ENCODE data around the gene GPR171.

GPR171 gene

DNA sequence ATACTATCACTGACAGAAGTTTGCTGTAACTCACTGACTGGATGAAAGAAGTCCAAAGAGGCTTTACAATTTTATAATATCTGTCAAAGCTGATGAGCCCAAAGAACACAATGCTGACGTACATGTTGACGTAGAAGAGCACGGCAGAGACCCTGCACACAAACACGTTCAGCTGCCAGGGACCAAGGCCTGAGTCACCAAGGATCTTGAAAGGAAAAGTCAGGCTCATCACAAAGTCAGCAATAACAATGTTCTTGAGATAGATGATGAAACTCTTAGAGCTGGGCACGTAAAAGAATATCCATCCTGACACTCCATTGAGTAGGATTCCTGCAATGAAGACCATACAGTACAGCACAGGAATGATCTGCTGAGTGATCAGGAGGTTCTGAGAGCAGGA, 10.9 kb upstream of the GPR171 start:
- no peak for DNase-seq (ENCODE audit: low read depth in 2 of 2)

DNA sequence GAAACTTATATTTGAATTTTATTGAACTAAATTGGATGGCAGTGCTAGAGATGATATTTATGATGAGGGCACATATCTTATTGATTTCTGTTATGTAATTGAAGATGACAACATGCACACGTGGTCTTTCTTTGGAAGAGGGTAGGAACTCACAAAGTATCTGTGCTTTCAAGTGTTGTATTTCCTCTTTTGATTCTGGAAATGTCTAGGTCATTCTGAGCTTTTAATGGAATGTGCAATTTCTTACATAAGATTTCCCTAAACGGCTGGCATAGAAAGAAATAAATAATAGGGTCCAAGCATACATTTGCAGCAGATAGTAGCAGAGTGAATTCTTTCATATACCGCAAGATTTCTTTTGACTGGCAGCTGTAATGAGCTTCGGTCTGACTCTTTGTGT, 10.1 kb upstream of the GPR171 start:
- no peak for DNase-seq (ENCODE audit: low read depth in 2 of 2)

GRCh38 chr3:151210676-151211381, 7.8 kb upstream of the GPR171 start:
- no peak for DNase-seq (ENCODE audit: low read depth in 2 of 2)

DNA sequence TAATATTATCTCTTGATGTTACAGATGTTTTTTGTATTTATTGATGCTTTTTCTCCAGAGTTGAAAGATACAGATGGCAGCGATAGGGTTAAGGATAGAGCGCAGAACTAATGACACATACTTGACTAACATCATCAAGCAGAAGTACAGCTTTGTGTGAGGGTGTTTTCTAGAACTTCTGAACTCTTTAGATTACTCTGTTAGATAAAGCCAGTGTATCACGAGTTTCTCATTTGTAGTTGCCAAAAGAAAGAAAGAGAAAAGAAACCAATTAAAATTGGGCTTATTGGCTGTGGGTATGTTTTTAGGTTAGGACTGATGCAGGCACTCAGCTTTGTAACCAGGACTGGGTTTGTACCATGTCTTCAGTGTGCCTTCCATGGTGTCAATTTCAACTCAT, 6.6 kb upstream of the GPR171 start:
- DNase-seq (ENCODE audit: low read depth in 2 of 2) = no peak

GRCh38 chr3:151206201-151206600, 3.2 kb upstream of the GPR171 start:
- no peak for DNase-seq (ENCODE audit: low read depth in 2 of 2)

DNA sequence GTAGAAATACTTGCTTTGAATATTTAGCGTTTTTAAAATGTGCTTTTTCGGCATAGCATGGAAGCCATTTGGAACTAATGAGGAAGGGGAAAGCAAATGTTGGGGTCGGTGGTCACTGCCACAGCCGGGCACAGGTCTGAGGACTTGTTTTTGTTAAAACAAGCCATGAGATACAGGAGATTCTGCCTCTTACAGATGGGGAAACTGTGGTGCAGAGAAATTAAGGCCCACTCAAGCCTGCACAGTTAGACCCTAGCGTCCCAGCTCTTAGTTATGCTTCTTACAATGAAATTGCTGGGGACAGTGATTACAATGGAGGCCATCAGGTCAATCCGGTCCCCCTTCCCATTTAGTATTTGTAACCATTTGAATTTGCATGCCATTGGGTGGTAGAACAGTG, 2.5 kb upstream of the GPR171 start:
- no peak for DNase-seq (ENCODE audit: low read depth in 2 of 2)

DNA sequence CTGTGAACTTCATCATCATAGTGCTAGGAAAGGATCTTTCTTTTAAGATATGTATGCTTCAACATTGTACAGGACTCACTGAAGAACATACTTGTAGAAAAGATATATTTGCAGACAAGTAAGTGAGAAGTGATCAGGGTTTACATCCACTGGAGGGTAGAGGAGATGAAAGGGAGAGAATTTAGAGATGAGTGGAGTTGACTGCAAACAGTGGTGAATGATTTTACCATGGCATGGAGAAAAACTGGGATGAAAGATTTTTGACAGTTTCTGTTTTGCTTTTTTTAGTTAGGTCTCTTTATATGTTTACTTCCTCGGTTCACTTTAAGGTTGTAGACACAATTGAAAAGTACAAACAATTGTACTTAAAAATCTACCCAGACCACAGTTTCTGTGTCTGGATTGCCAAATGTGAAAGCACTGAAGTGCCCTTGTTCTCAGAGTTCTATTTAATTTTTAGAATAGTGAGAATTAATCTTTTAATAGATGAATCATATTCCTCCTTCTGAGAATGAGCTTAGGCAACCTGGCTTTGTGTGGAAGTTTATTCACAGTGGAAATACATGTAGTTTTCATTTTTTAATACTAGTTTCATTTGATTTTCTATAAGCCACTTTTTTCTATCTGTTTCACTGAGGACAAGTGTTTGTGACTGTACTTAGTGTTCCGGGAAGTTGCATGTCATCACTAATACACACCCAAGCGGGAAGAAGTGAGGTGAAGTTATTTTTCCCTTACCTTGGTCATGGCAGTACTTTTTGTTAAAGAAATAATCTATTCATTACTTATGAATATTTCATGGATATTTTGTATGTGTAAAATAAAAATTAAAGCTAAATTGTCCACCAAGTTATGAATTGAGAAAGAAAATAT, 1.8 kb upstream of the GPR171 start:
- no peak for DNase-seq (ENCODE audit: low read depth in 2 of 2)

DNA sequence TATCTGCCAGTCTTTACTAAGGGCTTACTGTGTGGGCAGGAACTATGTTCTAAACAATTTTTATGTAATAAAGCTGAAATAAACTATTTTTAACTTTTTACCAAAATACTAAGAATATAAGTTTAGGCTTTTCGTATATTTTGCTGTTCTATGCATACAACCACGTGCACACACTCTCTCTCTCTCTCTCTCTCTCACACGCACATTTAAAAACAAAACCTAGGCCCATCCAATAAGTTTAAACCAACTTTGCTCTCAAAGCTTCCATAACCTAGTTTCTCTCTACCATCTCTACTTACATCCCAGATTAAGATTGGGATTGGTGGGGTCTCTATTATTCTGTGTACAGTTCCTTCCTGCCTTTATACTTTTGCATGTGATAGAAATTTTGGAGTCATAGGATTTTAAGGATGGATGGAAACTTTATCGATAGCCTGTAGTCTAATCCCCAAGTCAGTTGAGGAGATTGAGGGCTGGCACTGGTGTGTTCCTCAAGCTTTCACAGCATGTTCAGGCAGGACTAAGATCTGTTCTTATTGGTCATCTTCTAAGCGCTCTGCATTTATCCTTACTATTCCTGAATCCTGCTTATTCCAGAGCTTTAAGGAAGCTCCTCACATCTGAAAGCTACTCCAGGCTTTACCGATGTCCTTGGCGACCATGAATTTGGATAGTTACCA, 1.8 kb downstream of the GPR171 start:
- no peak for DNase-seq (ENCODE audit: low read depth in 2 of 2)

DNA sequence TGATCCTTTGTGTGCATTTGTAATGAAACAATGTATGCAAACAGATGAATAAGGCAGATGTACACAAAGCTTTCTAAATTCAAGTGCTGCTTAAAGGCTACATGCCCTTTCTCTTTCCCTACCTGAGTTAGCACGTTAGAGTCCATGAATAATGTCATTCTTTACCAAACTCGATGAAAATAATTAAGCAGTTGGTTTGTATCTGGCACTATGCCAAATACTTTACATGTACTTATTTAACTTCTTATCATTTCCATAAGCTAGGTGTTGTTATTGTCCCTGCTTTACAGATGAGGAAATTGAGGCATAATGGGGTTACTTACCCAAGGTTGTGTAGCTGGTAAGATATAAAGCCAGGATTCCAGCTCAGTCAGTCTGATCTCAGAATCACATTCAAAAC, 2.4 kb downstream of the GPR171 start:
- DNase-seq (ENCODE audit: low read depth in 2 of 2) = no peak

DNA sequence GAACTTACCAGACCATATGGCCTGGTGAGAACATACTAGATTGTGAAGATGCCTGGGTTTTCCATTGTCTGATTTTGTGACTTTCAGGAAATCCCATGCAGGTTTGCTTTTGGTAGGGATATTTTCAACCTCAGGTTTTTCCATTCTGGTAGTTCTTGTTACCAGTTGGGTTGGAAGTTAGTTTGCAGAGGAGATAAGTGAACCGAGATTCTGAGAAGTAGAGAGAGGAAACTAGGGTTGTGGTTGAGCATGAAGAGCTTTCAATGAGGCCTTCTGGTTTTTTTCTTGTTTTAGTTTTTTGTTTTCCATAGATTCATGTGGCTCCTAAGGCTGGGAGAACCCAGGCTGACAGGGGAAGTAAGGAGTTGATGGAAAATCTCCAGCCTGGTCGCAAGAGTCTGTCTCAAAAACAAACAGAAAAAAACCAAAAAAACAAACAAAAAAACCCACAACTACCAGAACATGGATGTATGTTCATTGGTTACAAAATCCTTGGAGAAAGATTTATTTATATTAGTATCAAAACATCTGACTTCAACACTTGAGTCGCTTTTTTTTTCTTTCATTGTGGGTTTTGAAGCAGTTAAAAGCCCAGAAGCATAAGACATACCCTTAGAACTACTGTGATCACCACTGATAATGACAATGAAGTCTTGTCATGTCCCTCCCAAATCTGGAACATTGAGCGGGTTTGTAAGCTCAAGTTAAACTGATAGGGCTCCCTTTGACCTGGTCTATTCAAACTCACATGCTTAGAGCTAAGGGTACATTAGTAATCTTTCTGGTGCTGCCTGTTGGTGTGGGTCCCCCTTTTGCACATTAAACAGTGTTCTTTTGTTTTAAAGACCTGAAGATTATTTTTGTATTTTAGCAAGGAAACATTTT, 3.2 kb downstream of the GPR171 start:
- DNase-seq (ENCODE audit: low read depth in 2 of 2) = no peak

GRCh38 chr3:151198849-151199248, 4.2 kb downstream of the GPR171 start:
- no peak for DNase-seq (ENCODE audit: low read depth in 2 of 2)

- no peak for DNase-seq (ENCODE audit: low read depth in 2 of 2)
These were observed 4.8 kb downstream of the GPR171 start for GRCh38 chr3:151197981-151198767.

DNA sequence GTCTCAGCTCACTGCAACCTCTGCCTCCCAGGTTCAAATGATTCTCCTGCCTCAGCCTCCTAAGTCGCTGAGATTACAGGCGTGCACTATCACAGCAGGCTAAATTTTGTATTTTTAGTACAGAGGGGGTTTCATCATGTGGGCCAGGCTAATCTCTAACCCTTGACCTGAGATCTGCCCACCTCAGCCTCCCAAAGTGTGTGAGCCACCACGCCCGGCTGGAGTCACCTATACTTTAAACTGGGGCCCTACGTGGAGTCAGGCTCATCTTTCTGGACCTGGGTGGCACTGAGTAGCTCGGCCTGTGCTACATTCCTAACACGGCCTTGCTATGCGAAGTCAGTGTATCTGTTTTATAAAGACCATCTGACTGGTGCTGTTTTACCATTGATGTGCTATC, 5.8 kb downstream of the GPR171 start:
- DNase-seq (ENCODE audit: low read depth in 2 of 2) = no peak

GRCh38 chr3:151196434-151196833, 6.6 kb downstream of the GPR171 start:
- no peak for DNase-seq (ENCODE audit: low read depth in 2 of 2)

DNA sequence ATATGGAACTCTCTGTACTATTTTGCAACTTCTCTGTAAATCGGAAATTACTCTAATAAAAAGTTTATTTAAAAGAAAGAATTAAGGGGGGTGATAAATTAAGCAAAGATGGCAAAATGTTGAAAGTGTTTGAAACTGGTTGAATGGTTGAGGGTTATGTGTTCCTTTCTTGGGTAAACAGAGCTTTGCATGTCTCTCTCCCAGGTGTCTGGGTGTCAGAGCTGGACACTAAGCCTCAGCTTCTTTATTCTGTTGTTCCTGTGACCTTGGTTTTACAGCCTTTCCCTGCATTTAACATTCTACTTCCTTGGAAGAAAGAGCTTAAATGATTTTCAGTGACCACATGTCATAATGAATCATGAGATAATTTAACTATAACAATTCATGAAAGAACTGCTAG, 7.2 kb downstream of the GPR171 start:
- no peak for DNase-seq (ENCODE audit: low read depth in 2 of 2)

DNA sequence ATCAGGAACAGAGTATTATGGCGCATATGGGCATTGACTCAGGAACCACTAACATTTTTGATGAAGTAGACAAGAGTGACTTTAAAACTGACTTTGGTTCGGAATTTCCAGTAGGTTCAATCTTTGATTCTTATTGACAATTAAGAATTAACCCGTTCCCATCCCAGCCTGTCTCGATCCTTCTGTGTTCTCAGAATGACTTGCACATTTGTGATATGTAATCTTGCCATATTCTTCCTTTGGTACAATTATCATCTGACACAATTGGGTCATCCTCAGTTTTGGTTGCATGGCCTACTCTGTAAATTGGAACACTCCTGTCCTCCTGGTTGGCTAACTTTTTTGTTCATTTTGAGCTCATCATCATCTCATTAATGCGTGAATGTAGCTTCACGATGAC, 10.5 kb downstream of the GPR171 start:
- no peak for DNase-seq (ENCODE audit: low read depth in 2 of 2)

- DNase-seq (ENCODE audit: low read depth in 2 of 2) = no peak
These were observed 11.9 kb downstream of the GPR171 start for GRCh38 chr3:151191095-151191494.

GRCh38 chr3:151183265-151183671, 19.7 kb downstream of the GPR171 start:
- DNase-seq (ENCODE audit: low read depth in 2 of 2) = no peak

DNA sequence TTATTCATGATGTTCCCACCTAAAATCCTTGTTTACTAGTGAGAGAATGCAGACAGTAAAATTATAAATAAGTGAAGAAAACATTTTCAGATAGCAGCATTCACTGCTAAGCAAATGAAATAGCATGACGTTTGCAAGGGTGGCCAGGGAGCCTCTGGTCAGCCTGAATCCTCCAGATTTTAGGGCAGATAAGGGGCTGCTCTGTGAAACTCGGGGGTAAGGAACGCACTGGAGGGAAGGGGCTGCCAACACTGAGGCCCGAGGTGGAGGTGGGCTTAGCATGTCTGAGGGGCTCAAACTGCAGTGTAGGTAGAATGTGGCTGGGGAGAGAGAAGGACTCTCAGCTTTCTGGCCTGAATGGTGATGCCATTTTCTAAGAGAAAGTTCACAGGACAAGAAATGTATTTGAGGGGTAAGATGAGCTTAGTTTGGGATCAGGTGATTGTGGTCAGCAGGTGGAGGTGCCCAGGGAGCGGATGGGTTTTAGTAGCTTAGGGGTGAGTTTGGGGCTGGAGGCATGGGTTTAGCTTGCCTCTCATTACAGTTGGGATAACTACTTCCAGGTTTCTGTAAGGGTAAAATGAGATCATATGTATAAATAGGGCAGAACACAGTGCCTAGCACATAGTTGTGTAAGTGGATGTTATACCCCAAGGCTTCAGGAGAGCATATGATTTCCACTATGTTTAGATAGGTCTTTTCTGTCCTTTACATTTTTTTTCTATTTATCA, 20.5 kb downstream of the GPR171 start:
- DNase-seq (ENCODE audit: low read depth in 2 of 2) = no peak

GRCh38 chr3:151178208-151178845, 24.7 kb downstream of the GPR171 start:
- DNase-seq (ENCODE audit: low read depth in 2 of 2) = no peak

All from stimulated activated CD4-positive, alpha-beta T cell treated with anti-CD3 and anti-CD28 coated beads, Interleukin-15, amount 100 ng/mL, for 48 hours (primary cell).